Endothelial cell of umbilical vein (primary cell): ENCODE data around the gene KCMF1. TPM values are rescaled to one million over a fixed set of nuclear protein-coding genes. Genes with fewer than 3 reads are reported as not detected.

Source experiments
- BruUV-seq: library from RNA; stranded (reverse); fragments of 400-500 nt; replicated peaks from 2 replicates; lab custom pipeline; 2021; lab: Mats Ljungman, UMichigan
- CTCF ChIA-PET: fragments of 300-600, 350-600 bp; sonication (Branson Sonifier 250); formaldehyde crosslinking; loops from one replicate; lab custom pipeline; 2021; ENCODE audit warnings: antibody characterized with exemption, inconsistent platforms; lab: Charles Lee
- POLR2A ChIA-PET: fragments of 300-600, 350-600 bp; sonication (Branson Sonifier 250); formaldehyde crosslinking; loops from one replicate; lab custom pipeline; 2021; ENCODE audit warnings: antibody characterized with exemption, inconsistent platforms; lab: Charles Lee
- DNase-seq: peaks from one replicate; pipeline ENCODE4 v3.0.0-alpha.2; 2011; ENCODE audit warnings: low read depth, low spot score
- FAIRE-seq: peaks from 2 replicates; lab custom pipeline; 2011; peaks lifted over from hg19 to GRCh38; lab: Jason Lieb, UNC
- H2AFZ ChIP-seq: 2 replicates; pipeline ENCODE4 v1.6.0; 2012; ENCODE audit warnings: low read depth, low read length, control low read depth, inconsistent platforms
- H3K27ac ChIP-seq: 2 replicates; pipeline ENCODE4 v1.5.1; 2011; ENCODE audit warnings: low read depth, mild to moderate bottlenecking, control low read depth, low read length, moderate library complexity; ENCODE audit not compliant: insufficient read depth
- H3K27me3 ChIP-seq, 2 experiments: 2 replicates each; pipeline versions ENCODE4 v1.6.0 to v1.6.1; 2011; ENCODE audit warnings: low read length in 2 of 2, mixed read lengths in 1 of 2; ENCODE audit not compliant: control insufficient read depth in 2 of 2, insufficient read depth in 2 of 2
- H3K36me3 ChIP-seq, 2 experiments: 2 replicates in 1 of 2; 3 replicates in 1 of 2; pipeline ENCODE4 v1.5.1; 2011; ENCODE audit warnings: low read length in 2 of 2, mild to moderate bottlenecking in 1 of 2, moderate library complexity in 1 of 2; ENCODE audit not compliant: control insufficient read depth in 2 of 2, insufficient read depth in 2 of 2; ENCODE audit errors: extremely low read depth in 1 of 2
- H3K4me1 ChIP-seq: 3 replicates; pipeline ENCODE4 v1.5.1; 2011; ENCODE audit warnings: mild to moderate bottlenecking, low read length; ENCODE audit not compliant: control insufficient read depth, insufficient read depth; ENCODE audit errors: extremely low read depth
- H3K4me2 ChIP-seq: 2 replicates; pipeline ENCODE4 v1.6.1; 2011; ENCODE audit warnings: low read length, control low read depth, mixed read lengths; ENCODE audit not compliant: insufficient read depth
- H3K4me3 ChIP-seq, 3 experiments: fragments of 200-600 bp in 1 of 3; sonication (generic), shearing (Covaris generic) in 1 of 3; replicated peaks in 1 of 3; 2 replicates each; pipeline ENCODE4 v1.5.1; 2011 to 2016; ENCODE audit warnings: control low read depth in 3 of 3, low read length in 3 of 3, mild to moderate bottlenecking in 2 of 3, inconsistent platforms in 1 of 3, low read depth in 1 of 3, moderate library complexity in 1 of 3; ENCODE audit not compliant: insufficient read depth in 1 of 3
- H3K79me2 ChIP-seq: 2 replicates; pipeline ENCODE4 v1.6.0; 2012; ENCODE audit warnings: low read length, inconsistent platforms; ENCODE audit not compliant: control insufficient read depth, insufficient read depth
- H3K9ac ChIP-seq: replicated peaks from 2 replicates; pipeline ENCODE3; 2011; ENCODE audit warnings: low read length, control low read depth; ENCODE audit not compliant: insufficient read depth; ENCODE audit errors: extremely low read depth
- H3K9me1 ChIP-seq: replicated peaks from 3 replicates; pipeline ENCODE4 v1.6.0; 2011; ENCODE audit warnings: mild to moderate bottlenecking, low read length; ENCODE audit not compliant: control insufficient read depth, insufficient read depth; ENCODE audit errors: extremely low read depth
- H3K9me3 ChIP-seq: replicated peaks from 2 replicates; pipeline ENCODE4 v1.5.1; 2012; ENCODE audit warnings: low read length, inconsistent platforms; ENCODE audit not compliant: control insufficient read depth, insufficient read depth
- H4K20me1 ChIP-seq: replicated peaks from 2 replicates; pipeline ENCODE3; 2011; ENCODE audit warnings: mild to moderate bottlenecking, low read length; ENCODE audit not compliant: control insufficient read depth, insufficient read depth; ENCODE audit errors: extremely low read depth
- CTCF ChIP-seq, 2 donors: IDR thresholded peaks; 1 replicate in 1 of 2; 2 replicates in 1 of 2; pipeline ENCODE4 v1.5.1; 2011; ENCODE audit warnings: low read length in 2 of 2, mild to moderate bottlenecking in 2 of 2, moderate library complexity in 2 of 2, control low read depth in 1 of 2, inconsistent platforms in 1 of 2, low read depth in 1 of 2; ENCODE audit not compliant: insufficient read depth in 1 of 2; ENCODE audit errors: extremely low read depth in 1 of 2
- EZH2 ChIP-seq: IDR thresholded peaks from 2 replicates; pipeline ENCODE4 v1.6.1; 2012; ENCODE audit warnings: borderline replicate concordance, low read depth, mild to moderate bottlenecking, moderate library complexity, low read length, inconsistent platforms; ENCODE audit not compliant: severe bottlenecking
- FOS ChIP-seq: IDR thresholded peaks from 2 replicates; pipeline ENCODE4 v1.6.1; 2011; ENCODE audit warnings: mild to moderate bottlenecking, low read length, moderate library complexity, borderline replicate concordance; ENCODE audit not compliant: insufficient read depth
- GATA2 ChIP-seq: IDR thresholded peaks from 2 replicates; pipeline ENCODE4 v1.7.0; 2011; ENCODE audit warnings: low read depth, mild to moderate bottlenecking, moderate library complexity, mixed read lengths, low read length; ENCODE audit not compliant: insufficient read length, insufficient read depth
- JUN ChIP-seq: IDR thresholded peaks from 2 replicates; pipeline ENCODE4 v1.6.1; 2011; ENCODE audit warnings: borderline replicate concordance, low read depth; ENCODE audit not compliant: insufficient read length, insufficient read depth
- MAX ChIP-seq: IDR thresholded peaks from 2 replicates; pipeline ENCODE4 v1.6.1; 2011; ENCODE audit not compliant: insufficient read depth, insufficient read length
- MYC ChIP-seq: IDR thresholded peaks from one replicate; pipeline ENCODE4 v1.6.1; 2011; ENCODE audit warnings: mild to moderate bottlenecking, low read depth, low read length
- POLR2A ChIP-seq: IDR thresholded peaks from 2 replicates; pipeline ENCODE4 v1.6.1; 2012; ENCODE audit warnings: low read depth, mild to moderate bottlenecking, control low read depth, low read length
- POLR2AphosphoS5 ChIP-seq: IDR thresholded peaks from 2 replicates; pipeline ENCODE4 v1.6.1; 2012; ENCODE audit warnings: low read depth, mild to moderate bottlenecking, control low read depth, low read length, moderate library complexity; ENCODE audit not compliant: insufficient read depth
- dilution Hi-C: fragments of 300-500 bp; cut with MboI; formaldehyde crosslinking; loops from one replicate; pipeline ENCODE4 v1.15.0; 2019; ENCODE audit warnings: low sequenced_read_pairs; ENCODE audit not compliant: extremely low pct_ligation_motif_present
- intact Hi-C: fragments of 100-400 bp; cut with micrococcal nuclease; formaldehyde crosslinking; loops from one replicate; pipeline ENCODE4 v1.10.0; 2022
- polyA plus RNA-seq, 4 experiments: library from polyadenylated mRNA; depleted of rRNA in 3 of 4; stranded (reverse) in 3 of 4; unstranded in 1 of 4; fragments of >200 nt; gene quantifications; 2 replicates each; pipeline versions ENCODE4 v1.2.1 to v1.2.3, GENCODE V29; 2011 to 2012; ENCODE audit warnings: missing spikeins in 1 of 4
- total RNA-seq: library from RNA; stranded (reverse); gene quantifications from 2 replicates; pipeline ENCODE4 v1.2.3, GENCODE V29; 2021

Gene KCMF1
- total and polyA plus RNA-seq, 2 donors (not counting 3 experiments of a cell fraction or from before 2014, with no cell fraction given): 49.3 to 78.4 TPM

DNA sequence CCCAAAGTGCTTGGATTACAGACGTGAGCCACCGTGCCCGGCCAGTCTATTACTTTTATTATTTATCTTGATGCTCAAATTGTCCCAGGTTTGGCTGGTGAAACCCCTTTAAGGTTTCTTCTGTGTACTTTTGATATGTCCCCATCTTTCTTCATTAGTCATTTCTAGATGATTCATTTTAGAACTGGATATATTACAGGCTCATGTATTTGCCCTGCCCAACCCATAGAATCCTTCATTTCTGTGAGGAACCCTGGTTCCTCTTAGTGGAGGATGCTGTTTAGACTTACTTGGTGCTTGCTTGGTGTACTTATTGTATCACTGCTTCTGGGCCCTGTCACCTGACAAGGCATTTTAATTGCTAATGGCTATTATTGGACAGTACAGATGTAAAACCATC, 40.1 kb downstream of the KCMF1 start:
- intact Hi-C loops: no loop called here

More for the DNA sequence above, 40.1 kb downstream of the KCMF1 start:
- no peak overlapping the region for H3K4me3 ChIP-seq
- POLR2A ChIA-PET: no interaction called here
- peaks cover 14% of the 10 kb centered on the region for H3K4me1 ChIP-seq
- TF ChIP-seq GATA2 (no peak), FOS (no peak), EZH2 (no peak), POLR2A (no peak), POLR2AphosphoS5 (no peak), MYC (no peak), JUN (no peak), MAX (no peak), CTCF (IDR thresholded peaks at IDR 0.05; ENCODE audit: extremely low read depth in 1 of 2, insufficient read depth in 1 of 2, low read depth in 1 of 2, low read length in 2 of 2) (no peak)
- H3K27ac ChIP-seq: no peak overlapping the region
- dilution Hi-C loops: no loop called here
- H3K9me1 ChIP-seq: no peaks in the 10 kb centered on the region
- H3K79me2 ChIP-seq: peaks cover 87% of the 10 kb centered on the region
- CTCF ChIA-PET: interaction anchor here (0.6 to 0.8 kb wide), 2 partner anchors 85 to 103 kb away, joined by 3 to 4 read pairs; no protein-coding TSS in a partner anchor
- H2AFZ ChIP-seq: no peak overlapping the region
- H3K9me3 ChIP-seq: no peaks in the 10 kb centered on the region
- no peak for FAIRE-seq
- BruUV-seq: no TSS peak
- H3K9ac ChIP-seq: no peak overlapping the region
- peaks cover 18% of the 10 kb centered on the region for H4K20me1 ChIP-seq
- no peak overlapping the region for H3K4me2 ChIP-seq
- H3K27me3 ChIP-seq: no peaks in the 10 kb centered on the region
- DNase-seq: no peak
- H3K36me3 ChIP-seq: no peaks in the 10 kb centered on the region
